Activated effector memory CD4-positive, alpha-beta T cell treated with Interleukin-2 at 50 U/mL for 16 hours (primary cell): ENCODE results near the gene HM13.
"Not testable (repeated sequence)": the region's sequence is repeated elsewhere in the genome, so short reads cannot be mapped to it uniquely, and the experiment has no call there.

ENCODE experiments used
- DNase-seq: peaks from one replicate; pipeline ENCODE4 v3.0.0-alpha.2; 2020

Gene HM13

GRCh38 chr20:31502884-31503673 lies 11.2 kb upstream of the HM13 start:
- DNase-seq, result peak; percentile 44

DNA sequence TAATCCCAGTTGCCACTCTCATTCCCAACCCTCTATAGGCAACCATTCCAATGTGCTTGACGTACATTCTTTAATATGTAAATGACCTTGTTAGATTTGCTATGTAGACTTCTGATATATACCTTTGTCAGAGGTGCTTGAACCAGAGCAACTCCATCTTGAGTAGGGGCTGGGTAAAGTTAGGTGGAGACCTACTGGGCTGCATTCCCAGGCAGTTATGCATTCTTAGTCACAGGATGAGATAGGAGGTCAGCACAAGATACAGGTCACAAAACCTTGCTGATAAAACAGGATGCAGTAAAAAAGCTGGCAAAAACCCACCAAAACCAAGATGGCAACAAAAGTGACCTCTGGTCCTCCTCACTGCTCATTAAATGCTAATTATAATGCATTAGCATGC lies 8.3 kb upstream of the HM13 start:
- DNase-seq, result no peak

DNA sequence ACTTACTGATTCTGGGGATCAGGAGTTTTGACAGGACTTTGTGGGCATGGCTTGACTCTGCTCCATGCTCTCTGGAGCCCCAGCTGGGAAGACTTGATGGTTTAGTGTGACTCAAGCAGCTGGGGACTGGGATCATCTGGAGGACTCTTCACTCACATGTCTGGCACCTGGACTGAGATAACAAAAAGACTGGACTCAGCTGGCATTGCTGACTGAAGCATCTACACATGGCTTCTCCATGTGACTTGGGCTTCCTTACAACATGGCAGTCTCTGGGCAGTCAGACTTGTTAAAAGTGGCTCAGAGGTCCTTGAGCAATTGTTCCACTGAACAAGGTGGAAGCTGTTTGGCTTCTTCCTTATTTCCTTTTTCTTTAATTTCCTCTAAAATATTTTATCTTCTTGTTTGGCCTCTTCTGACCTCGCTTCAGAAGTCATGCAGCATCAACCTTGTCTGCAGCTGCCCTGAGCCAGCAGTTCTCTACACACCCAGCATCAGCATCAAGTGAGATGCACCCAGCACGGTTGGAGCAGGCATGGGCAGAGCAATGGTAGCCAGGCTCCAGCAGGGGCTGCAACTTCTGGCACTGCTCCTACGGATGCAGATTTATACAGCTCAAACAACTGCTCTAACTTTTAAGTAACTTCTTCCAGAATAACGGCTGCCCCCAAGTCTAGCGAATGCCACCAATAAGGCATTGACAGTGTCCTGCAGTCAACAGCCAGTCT lies 5.6 kb upstream of the HM13 start:
- DNase-seq, result no peak

DNA sequence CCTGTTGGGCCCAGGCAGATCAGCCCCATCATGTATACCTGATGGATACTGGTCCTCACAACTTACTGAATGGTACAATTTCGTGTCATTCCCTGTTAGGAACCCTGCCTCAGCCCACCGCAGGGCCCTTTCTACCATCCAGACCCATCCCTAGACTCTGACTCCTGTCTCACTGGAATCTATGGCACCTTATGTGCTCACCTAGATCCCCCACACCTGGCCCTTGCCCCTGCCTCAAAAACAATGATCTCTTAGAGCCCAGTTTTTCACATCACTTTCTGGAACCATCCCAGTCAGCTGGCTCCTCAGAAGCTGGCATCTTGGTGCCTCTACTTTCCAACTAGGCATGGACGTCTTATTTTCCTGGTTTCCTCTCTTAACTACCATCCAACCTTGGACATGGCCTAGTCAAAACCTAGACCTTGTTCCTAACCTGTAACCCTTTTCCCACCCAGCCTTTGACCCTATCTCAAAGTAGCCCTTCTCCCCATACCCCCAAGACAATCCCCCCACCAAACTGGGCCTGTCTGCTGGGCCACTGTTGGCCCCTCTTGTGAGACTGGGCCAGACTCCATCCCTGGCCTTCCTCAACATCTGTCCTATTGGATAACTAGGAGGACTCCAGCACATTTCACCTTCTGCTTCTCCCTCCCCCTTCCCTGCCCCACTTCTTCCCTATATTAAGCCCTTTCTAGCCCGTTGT lies 981 bp downstream of the HM13 start:
- no peak for DNase-seq

- no peak for DNase-seq
Measured at GRCh38 chr20:31515775-31516107, 1.5 kb downstream of the HM13 start.

DNA sequence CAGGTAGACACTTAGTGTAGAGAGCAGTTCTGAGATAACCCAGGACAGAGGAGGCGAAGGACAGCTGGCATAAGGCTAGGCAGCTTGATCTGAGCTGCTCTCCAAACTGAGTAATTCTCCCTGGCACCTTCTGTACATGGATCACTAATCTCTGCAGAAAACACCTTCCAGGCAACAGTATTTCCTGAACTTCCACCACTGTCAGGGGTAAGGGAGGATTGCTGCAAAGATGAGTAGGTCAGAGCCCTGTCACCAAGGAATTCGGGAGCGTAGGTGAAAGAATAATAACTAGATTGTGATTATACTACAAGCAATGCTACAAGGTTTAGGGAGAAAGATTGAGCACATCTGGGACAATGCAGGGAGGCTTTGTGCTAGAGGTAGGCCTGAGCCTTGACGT lies 1.9 kb downstream of the HM13 start:
- DNase-seq, result no peak

GRCh38 chr20:31516651-31517050 lies 2.4 kb downstream of the HM13 start:
- DNase-seq, result no peak

GRCh38 chr20:31517373-31517772 lies 3.1 kb downstream of the HM13 start:
- DNase-seq, result no peak

DNA sequence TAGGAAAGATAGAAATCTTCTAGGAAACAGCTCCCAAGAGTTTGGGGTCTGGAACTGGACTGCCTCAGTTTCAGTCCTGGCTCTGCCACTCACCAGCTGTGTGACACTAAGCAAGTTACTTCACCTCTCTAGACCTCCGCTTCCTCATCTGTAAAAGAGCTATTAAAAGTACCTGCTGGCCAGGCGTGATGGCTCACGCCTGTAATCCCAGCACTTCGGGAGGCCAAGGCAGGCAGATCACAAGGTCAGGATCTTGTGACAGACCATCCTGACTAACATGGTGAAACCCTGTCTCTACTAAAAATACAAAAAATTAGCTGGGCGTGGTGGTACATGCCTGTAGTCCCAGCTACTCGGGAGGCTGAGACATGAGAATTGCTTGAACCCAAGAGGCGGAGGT lies 7.0 kb downstream of the HM13 start:
- not testable (repeated sequence) for DNase-seq

DNA sequence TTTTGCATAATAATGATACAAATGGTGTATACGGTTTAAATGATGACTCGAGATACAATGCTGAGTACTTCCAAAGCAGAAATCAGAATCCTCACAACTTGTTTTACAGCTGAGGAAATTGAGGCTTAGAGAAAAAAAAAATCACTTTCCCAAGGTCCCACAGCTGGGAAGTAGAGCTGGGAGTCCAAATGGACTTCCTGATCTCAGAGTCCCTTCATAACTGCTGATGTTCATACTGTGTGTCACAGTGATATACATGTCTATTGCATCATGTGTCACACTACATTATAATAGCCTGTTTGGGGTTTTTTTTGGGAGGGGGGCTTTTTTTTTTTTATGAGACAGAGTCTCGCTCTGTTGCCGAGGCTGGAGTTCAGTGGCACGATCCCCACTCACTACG lies 8.5 kb downstream of the HM13 start:
- no peak for DNase-seq

DNA sequence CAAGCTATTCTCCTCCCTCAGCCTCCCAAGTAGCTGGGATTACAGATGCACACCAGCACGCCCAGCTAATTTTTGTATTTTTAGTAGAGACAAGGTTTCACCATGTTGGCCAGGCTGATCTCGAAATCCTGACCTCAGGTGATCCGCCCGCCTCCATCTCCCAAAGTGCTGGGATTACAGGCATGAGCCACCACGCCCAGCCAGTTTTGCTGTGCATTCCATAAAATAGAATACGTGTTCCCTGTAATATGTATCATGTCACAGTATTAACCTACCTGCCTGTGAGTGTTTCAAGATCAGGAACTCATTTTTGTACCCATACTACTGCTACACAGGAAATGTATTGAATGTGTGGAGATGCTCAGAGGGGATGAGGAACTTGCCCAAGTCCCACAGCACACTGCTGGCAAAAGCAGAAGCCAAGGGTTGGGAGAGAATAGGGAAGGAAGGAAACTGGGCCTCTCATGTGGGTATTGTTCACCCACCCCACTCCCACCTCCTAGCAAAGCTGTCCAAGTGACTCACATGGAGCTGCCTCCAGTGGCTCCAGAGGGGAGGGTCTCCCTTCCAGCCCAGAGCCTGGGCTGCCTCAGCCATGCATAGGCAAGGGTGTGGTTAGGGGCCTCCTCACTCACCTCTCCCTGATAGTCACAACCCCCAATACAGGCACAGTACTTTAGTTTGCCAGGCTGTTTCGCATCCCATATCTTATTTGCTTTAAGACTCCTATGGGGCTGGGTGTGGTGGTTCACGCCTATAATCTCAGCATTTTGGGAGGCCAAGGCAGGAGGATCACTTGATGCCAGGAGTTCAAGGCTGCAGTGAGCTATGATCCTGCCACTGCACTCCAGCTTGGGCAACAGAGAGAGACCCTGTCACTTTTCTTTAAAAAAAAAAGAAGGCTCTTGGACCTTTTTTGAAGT lies 9.4 kb downstream of the HM13 start:
- DNase-seq, result no peak

DNA sequence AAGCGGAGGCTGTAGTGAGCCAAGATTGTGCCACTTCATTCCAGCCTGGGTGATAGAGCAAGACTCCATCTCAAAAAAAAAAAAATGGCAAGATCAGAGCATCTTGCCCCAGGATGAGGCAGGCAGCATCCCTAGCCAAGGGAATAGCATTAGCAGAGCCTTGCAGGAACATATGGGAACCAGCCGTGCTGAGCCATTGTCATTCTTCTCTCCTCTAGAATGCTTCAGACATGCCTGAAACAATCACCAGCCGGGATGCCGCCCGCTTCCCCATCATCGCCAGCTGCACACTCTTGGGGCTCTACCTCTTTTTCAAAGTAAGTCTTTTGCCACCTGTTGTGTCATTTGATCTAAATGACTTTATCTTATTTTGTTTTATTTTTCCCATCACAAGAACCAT lies 13.0 kb downstream of the HM13 start:
- no peak for DNase-seq

DNA sequence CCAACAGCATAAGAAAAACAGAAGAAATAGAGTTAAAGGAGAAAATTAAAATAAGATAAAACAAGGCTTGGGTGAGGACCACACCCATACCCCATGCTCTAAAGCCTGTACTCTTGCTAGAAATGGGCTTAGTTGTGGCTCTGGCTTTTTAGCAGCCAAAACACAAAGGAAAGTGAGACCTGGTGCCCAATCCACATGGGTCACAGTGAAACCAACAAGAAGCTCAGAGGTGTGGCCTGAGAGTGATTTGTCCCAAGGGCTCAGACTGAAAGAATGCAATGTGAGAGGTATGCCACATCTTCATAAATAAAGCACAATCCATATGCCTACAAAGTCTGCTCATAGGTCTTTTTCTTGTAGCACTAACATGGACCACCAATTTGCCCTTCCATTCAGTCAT lies 21.1 kb downstream of the HM13 start:
- DNase-seq, result no peak

- DNase-seq, result no peak
Measured at GRCh38 chr20:31536575-31536974, 22.3 kb downstream of the HM13 start.

- no peak for DNase-seq
Measured at GRCh38 chr20:31537116-31537871, 23.1 kb downstream of the HM13 start.

GRCh38 chr20:31537890-31538289 lies 23.6 kb downstream of the HM13 start:
- DNase-seq, result no peak

- no peak for DNase-seq
Measured at GRCh38 chr20:31538326-31538725, 24.1 kb downstream of the HM13 start.

GRCh38 chr20:31539636-31540035 lies 25.4 kb downstream of the HM13 start:
- not testable (repeated sequence) for DNase-seq

DNA sequence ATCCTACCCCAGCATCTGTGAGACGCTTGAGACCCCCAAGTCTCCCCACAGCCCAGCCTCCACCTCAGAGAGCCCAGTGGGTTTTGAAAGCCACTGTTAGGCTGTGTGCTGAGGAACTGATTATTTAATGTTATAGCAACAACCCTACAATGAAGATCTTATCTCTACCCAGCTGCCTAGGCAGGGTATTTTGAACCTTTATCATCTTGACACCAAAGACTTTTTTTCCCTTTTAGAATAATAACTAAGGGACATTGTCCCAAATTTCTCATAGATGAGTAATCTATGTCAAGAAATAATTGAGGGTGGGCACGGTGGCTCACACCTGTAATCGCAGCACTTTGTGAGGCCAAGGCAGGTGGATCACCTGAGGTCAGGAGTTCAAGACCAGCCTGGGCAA lies 26.2 kb downstream of the HM13 start:
- DNase-seq, result no peak

DNA sequence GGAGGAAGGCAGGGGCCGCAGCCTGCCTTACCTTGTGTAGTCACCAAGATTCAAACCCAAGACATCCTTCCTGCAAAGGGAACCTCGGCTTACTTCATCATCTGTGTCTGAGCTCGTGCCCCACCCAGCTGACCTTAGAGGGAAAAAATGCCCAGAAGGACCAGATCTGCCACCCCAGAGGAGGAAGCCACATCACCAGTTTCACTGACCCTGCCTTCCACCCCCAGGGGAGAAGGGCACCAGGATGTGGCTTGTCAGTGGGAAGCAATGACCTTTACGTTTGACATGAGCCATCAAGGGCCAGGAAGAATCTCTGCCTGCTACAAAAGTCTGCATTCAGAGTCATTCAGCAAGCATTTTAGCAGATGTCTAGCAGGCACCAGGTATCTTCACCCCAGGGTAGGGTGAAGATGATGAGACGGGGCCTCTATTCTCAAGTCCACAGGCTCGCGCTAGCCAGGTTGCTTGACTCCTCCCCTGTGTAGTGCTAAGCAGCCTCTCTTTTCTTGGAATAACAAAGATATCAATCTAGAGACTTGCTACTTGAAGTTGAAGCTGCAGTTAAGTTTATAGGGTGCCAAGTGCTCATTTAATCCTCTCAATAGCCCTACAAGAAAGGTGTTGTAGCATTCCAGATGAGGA lies 28.1 kb downstream of the HM13 start:
- no peak for DNase-seq

GRCh38 chr20:31542963-31543362 lies 28.7 kb downstream of the HM13 start:
- no peak for DNase-seq
